ENCODE measurements around the gene GFPT2.

Gene GFPT2

DNA sequence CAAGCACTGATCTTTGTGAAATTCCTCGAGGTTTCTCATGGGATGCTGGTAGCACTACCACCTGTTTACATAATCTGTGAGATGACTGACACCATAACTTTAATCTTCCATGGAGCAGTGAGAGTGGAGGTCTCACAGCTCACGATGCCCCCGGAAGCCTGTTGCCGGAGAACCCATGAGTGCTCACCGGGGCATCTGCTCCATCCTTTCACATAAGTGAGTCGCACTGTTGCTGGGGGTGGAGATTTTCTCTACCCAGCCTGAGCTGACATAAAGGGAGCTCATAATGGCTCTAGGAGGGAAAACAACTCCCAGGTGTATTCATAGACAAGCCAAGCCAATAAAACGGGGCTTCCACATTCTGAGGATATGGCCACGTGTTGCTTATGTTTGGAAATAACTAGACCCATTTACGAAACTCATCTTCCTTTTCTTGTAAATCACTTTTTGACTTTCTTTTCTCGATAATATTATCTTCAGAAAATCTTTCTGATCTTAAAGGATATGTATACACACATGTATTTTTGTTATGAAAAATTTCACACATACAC, 11.2 kb upstream of the GFPT2 start:
- H3K27me3 ChIP-seq (replicated peaks; ENCODE audit: control insufficient read depth, insufficient read depth, low read length) = no peaks in the 10 kb centered on the region
- no peak overlapping the region for H3K4me3 ChIP-seq (replicated peaks; ENCODE audit: low read depth, low read length)
- no peaks in the 10 kb centered on the region for H3K36me3 ChIP-seq (ENCODE audit: control insufficient read depth, insufficient read depth, low read length)
- TF ChIP-seq, protein P1, sequence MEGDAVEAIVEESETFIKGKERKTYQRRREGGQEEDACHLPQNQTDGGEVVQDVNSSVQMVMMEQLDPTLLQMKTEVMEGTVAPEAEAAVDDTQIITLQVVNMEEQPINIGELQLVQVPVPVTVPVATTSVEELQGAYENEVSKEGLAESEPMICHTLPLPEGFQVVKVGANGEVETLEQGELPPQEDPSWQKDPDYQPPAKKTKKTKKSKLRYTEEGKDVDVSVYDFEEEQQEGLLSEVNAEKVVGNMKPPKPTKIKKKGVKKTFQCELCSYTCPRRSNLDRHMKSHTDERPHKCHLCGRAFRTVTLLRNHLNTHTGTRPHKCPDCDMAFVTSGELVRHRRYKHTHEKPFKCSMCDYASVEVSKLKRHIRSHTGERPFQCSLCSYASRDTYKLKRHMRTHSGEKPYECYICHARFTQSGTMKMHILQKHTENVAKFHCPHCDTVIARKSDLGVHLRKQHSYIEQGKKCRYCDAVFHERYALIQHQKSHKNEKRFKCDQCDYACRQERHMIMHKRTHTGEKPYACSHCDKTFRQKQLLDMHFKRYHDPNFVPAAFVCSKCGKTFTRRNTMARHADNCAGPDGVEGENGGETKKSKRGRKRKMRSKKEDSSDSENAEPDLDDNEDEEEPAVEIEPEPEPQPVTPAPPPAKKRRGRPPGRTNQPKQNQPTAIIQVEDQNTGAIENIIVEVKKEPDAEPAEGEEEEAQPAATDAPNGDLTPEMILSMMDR (IDR thresholded peaks at IDR 0.05; ENCODE audit: insufficient read depth, low read length, poor library complexity, severe bottlenecking) = no peak
- no peak for DNase-seq (ENCODE audit: extremely low read depth, insufficient read length)

DNA sequence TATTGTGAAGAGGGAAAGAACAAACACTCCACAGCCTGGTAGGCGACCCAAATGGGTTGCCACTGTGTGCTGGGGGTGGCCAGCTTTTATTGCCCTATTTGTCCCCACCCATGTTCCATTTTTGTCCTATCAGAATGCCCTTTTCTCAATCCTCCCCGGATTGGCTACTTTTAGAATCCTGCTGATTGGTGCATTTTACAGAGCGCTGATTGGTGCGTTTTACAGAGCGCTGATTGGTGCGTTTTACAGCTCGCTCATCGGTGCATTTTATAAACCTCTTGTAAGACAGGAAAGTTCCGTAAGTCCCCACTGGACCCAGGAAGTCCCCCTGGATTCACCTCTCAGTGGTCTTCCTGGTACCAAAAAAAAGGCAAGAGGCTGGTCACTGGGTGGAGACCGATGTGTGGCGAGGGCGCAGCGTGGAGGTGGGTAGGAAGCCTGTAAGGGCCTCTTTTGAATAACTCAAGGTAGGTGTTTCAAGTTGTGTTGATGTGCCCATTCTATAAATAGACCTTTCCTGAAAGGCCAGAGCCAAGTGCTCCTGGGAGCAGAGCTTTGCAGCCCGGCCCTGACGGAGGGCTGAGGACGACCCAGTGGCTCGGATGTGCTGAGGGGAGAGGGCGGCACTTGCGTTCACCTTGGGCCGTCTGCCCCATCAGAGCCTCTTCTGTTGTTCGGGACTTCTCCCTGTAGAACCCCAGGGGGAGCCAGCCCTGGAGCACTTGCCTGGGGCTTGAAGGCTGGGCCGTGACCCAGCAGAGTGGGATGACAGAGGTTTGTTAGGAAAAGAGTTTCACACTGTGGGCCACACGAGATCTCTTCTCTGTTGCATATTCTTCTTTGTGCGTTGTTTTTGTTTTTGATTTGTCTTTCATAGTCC, 7.2 kb upstream of the GFPT2 start:
- Histone ChIP-seq H3K27me3 (replicated peaks; ENCODE audit: control insufficient read depth, insufficient read depth, low read length) (no peaks in the 10 kb centered on the region), H3K4me3 (replicated peaks; ENCODE audit: low read depth, low read length) (no peak overlapping the region), H3K36me3 (ENCODE audit: control insufficient read depth, insufficient read depth, low read length) (no peaks in the 10 kb centered on the region)
- TF ChIP-seq, protein P1 (IDR thresholded peaks at IDR 0.05; ENCODE audit: insufficient read depth, low read length, poor library complexity, severe bottlenecking) = no peak
- DNase-seq (ENCODE audit: extremely low read depth, insufficient read length) = no peak

DNA sequence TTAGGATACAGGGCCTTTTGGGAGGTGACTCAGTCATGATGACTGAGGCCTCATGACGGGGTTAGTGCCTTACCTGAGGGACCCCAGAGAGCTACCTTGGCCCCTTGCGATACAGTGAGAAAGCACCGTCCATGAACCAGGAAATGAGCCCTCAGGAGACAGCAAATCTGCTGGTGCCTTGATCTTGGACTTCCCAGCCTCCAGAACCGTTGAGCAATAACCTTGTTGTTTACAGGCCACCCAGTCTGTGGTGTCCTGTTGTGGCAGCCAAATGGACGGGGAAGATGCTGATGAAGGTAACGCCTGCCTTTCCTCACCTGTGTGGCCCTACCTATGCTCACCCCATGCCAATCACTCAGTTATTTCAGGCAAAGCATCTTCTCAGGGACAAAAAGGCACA, 5.6 kb upstream of the GFPT2 start:
- Histone ChIP-seq H3K4me3 (replicated peaks; ENCODE audit: low read depth, low read length) (no peak overlapping the region), H3K27me3 (replicated peaks; ENCODE audit: control insufficient read depth, insufficient read depth, low read length) (peaks cover 2% of the 10 kb centered on the region), H3K36me3 (ENCODE audit: control insufficient read depth, insufficient read depth, low read length) (no peaks in the 10 kb centered on the region)
- DNase-seq (ENCODE audit: extremely low read depth, insufficient read length) = no peak
- TF ChIP-seq, protein P1 (IDR thresholded peaks at IDR 0.05; ENCODE audit: insufficient read depth, low read length, poor library complexity, severe bottlenecking) = no peak

DNA sequence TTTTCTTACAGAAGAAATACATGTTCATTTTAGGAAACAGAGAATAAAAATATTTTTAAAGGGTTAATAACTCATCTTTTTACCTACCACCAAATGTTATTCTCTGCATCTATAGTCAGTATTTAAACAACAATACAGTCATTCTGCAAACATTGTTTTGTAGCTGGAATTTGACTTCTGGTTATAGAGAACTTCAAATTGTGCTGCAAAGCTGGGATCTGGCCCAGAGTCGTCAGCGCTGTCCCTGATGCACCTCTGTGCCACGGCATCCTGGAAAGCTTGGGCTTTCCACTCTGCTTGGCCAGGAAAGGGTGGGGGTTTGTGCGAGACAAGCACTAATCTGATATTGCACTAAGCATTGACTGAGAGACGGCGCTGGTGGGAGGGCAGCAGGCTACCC, 5.0 kb upstream of the GFPT2 start:
- TF ChIP-seq, protein P1 (IDR thresholded peaks at IDR 0.05; ENCODE audit: insufficient read depth, low read length, poor library complexity, severe bottlenecking) = no peak
- H3K4me3 ChIP-seq (replicated peaks; ENCODE audit: low read depth, low read length) = no peak overlapping the region
- H3K27me3 ChIP-seq (replicated peaks; ENCODE audit: control insufficient read depth, insufficient read depth, low read length) = peaks cover 2% of the 10 kb centered on the region
- no peak for DNase-seq (ENCODE audit: extremely low read depth, insufficient read length)
- no peaks in the 10 kb centered on the region for H3K36me3 ChIP-seq (ENCODE audit: control insufficient read depth, insufficient read depth, low read length)

DNA sequence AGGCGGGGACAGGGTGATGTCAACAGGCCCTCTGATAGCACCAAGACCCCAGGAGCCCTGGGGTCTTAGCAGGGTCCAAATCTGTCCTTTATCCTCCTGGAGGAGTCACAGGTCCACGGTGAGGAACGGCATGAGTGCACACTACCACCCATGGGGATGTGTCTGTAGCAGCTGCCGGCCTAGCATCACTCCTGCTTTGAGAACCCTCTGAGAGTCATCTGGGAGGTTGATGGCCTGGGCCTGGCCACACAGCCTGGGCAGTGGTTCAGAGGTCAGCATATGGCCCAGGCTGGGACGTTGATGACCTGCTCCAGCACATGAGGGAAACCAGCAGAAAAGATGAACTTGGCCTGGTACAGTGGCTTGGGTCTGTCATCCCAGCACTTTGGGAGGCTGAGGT, 1.8 kb upstream of the GFPT2 start:
- no peak for DNase-seq (ENCODE audit: extremely low read depth, insufficient read length)
- TF ChIP-seq, protein P1 (IDR thresholded peaks at IDR 0.05; ENCODE audit: insufficient read depth, low read length, poor library complexity, severe bottlenecking) = no peak
- Histone ChIP-seq H3K27me3 (replicated peaks; ENCODE audit: control insufficient read depth, insufficient read depth, low read length) (peaks cover 2% of the 10 kb centered on the region), H3K4me3 (replicated peaks; ENCODE audit: low read depth, low read length) (no peak overlapping the region), H3K36me3 (ENCODE audit: control insufficient read depth, insufficient read depth, low read length) (no peaks in the 10 kb centered on the region)
